OCI-LY7 (cell line): Measurements from ENCODE around the gene STBD1. TPM values are rescaled to one million over a fixed set of nuclear protein-coding genes. Genes with fewer than 3 reads are reported as not detected.

Experiments used
- BruUV-seq: library from RNA; stranded (reverse); fragments of 400-500 nt; replicated peaks from 2 replicates; lab custom pipeline; 2021; lab: Mats Ljungman, UMichigan
- CTCF ChIA-PET: fragments of 300-600 bp; sonication (Branson Sonifier 250); formaldehyde crosslinking; loops from one replicate; lab custom pipeline; 2022; ENCODE audit warnings: antibody characterized with exemption; ENCODE audit not compliant: unreplicated experiment; lab: Charles Lee
- POLR2A ChIA-PET: fragments of 300-600 bp; sonication (Branson Sonifier 250); formaldehyde crosslinking; loops from one replicate; lab custom pipeline; 2022; ENCODE audit warnings: antibody characterized with exemption; lab: Charles Lee
- DNase-seq: peaks from one replicate; pipeline ENCODE4 v3.0.0-alpha.2; 2015; ENCODE audit warnings: low spot score
- H2AFZ ChIP-seq: fragments of 200-600 bp; sonication (generic), shearing (Covaris generic); 2 replicates; pipeline ENCODE4 v1.6.1; 2014; ENCODE audit warnings: mild to moderate bottlenecking, antibody characterized with exemption, low read length, moderate library complexity
- H3K27ac ChIP-seq: fragments of 200-600 bp; sonication (generic); 2 replicates; pipeline ENCODE4 v1.5.1; 2014; ENCODE audit warnings: mixed run types, low read depth, mild to moderate bottlenecking, moderate library complexity, low read length, inconsistent platforms; ENCODE audit not compliant: poor library complexity, severe bottlenecking
- H3K36me3 ChIP-seq: fragments of 200-600 bp; sonication (generic); 2 replicates; pipeline ENCODE4 v1.6.1; 2014; ENCODE audit warnings: mild to moderate bottlenecking, antibody characterized with exemption, low read length, moderate library complexity, mixed read lengths; ENCODE audit not compliant: insufficient read depth
- H3K4me1 ChIP-seq: fragments of 200-600 bp; sonication (generic); 2 replicates; pipeline ENCODE4 v1.5.1; 2014; ENCODE audit warnings: mild to moderate bottlenecking, low read length; ENCODE audit not compliant: insufficient read depth, poor library complexity, severe bottlenecking
- H3K4me2 ChIP-seq: fragments of 200-600 bp; sonication (generic); 2 replicates; pipeline ENCODE4 v1.6.1; 2014; ENCODE audit warnings: mild to moderate bottlenecking, low read length
- H3K4me3 ChIP-seq: fragments of 200-600 bp; sonication (generic); 2 replicates; pipeline ENCODE4 v1.5.1; 2014; ENCODE audit warnings: mild to moderate bottlenecking, low read depth, low read length; ENCODE audit not compliant: poor library complexity, severe bottlenecking
- H3K79me2 ChIP-seq: fragments of 200-600 bp; sonication (generic); 2 replicates; pipeline ENCODE4 v1.6.1; 2016; ENCODE audit warnings: low read depth, mild to moderate bottlenecking, low read length, moderate library complexity, mixed read lengths; ENCODE audit not compliant: insufficient read depth
- H3K9me2 ChIP-seq: fragments of 200-600 bp; sonication (generic); 2 replicates; pipeline ENCODE4 v1.6.1; 2016; ENCODE audit warnings: mild to moderate bottlenecking, low read length, mixed read lengths; ENCODE audit not compliant: insufficient read depth
- H3K9me3 ChIP-seq: fragments of 200-600 bp; sonication (generic); 2 replicates; pipeline ENCODE4 v1.6.1; 2014; ENCODE audit warnings: mild to moderate bottlenecking, mixed run types, low read length, mixed read lengths
- H4K20me1 ChIP-seq: fragments of 200-600 bp; sonication (generic); 2 replicates; pipeline ENCODE4 v1.6.1; 2014; ENCODE audit warnings: mild to moderate bottlenecking, antibody characterized with exemption, low read length, moderate library complexity, mixed read lengths; ENCODE audit not compliant: insufficient read depth
- CTCF ChIP-seq: fragments of 200-600 bp; sonication (generic); conservative IDR thresholded peaks from 2 replicates; pipeline ENCODE4 v1.5.1; 2014; ENCODE audit warnings: mild to moderate bottlenecking, antibody characterized with exemption, low read length, moderate library complexity, mixed read lengths
- EZH2phosphoT487 ChIP-seq: fragments of 200-600 bp; sonication (generic); IDR thresholded peaks from 2 replicates; pipeline ENCODE4 v1.6.1; 2018; ENCODE audit warnings: low read depth, borderline replicate concordance, mild to moderate bottlenecking, mixed run types, antibody characterized with exemption, low read length, moderate library complexity, mixed read lengths
- intact Hi-C: fragments of 100-400 bp; cut with micrococcal nuclease; formaldehyde crosslinking; loops from one replicate; pipeline ENCODE4 v1.10.0; 2022; ENCODE audit not compliant: unreplicated experiment
- total RNA-seq, 2 experiments: library from RNA; depleted of rRNA in 1 of 2; stranded (reverse); fragments of >200 nt in 1 of 2; shearing (Covaris generic) in 1 of 2; gene quantifications; 2 replicates each; pipeline ENCODE4 v1.2.3, GENCODE V29; 2014 to 2022

Gene STBD1
- total RNA-seq, 2 experiments from 2014 or later = not detected

GRCh38 chr4:76298227-76298626, 8.3 kb upstream of the STBD1 start:
- no peaks in the 10 kb centered on the region for H3K9me2 ChIP-seq
- H3K9me3 ChIP-seq = 0 out of 2 replicates have a peak, but pooled peaks cover 5% of the 10 kb centered on the region
- H3K36me3 ChIP-seq = no peaks in the 10 kb centered on the region
- no peak overlapping the region for H3K4me2 ChIP-seq
- intact Hi-C loops = no loop called here
- no peaks in the 10 kb centered on the region for H3K79me2 ChIP-seq
- CTCF ChIA-PET = no interaction called here
- TF ChIP-seq CTCF = no peak
- TF ChIP-seq EZH2phosphoT487 = no peak
- POLR2A ChIA-PET = no interaction called here
- no peaks in the 10 kb centered on the region for H3K4me1 ChIP-seq
- no peak for DNase-seq
- H3K4me3 ChIP-seq = no peak overlapping the region
- no peaks in the 10 kb centered on the region for H4K20me1 ChIP-seq
- H3K27ac ChIP-seq = no peak overlapping the region
- BruUV-seq = no TSS peak
- H2AFZ ChIP-seq = no peak overlapping the region

- H2AFZ ChIP-seq = no peak overlapping the region
These were observed 6.5 kb upstream of the STBD1 start for GRCh38 chr4:76300012-76300411.

More at GRCh38 chr4:76300012-76300411, 6.5 kb upstream of the STBD1 start:
- Histone ChIP-seq H3K36me3 (no peaks in the 10 kb centered on the region), H3K9me3 (0 out of 2 replicates have a peak, but pooled peaks cover 5% of the 10 kb centered on the region), H4K20me1 (no peaks in the 10 kb centered on the region), H3K4me3 (no peak overlapping the region), H3K4me1 (no peaks in the 10 kb centered on the region), H3K9me2 (no peaks in the 10 kb centered on the region), H3K4me2 (no peak overlapping the region), H3K79me2 (no peaks in the 10 kb centered on the region), H3K27ac (no peak overlapping the region)
- no peak for DNase-seq
- TF ChIP-seq CTCF (no peak), EZH2phosphoT487 (no peak)
- intact Hi-C loops = no loop called here
- ChIA-PET CTCF (no interaction called here), POLR2A (no interaction called here)
- no TSS peak for BruUV-seq
